GM18867 (cell line): ENCODE data around the gene MRPS11.
"Not testable (repeated sequence)": the region's sequence is repeated elsewhere in the genome, so short reads cannot be mapped to it uniquely, and the experiment has no call there.

Experiments used
- ATAC-seq: cut with Tn5 transposase; IDR thresholded peaks from one replicate; pipeline ENCODE4 v1.9.1; 2021; ENCODE audit warnings: mild to moderate bottlenecking, moderate library complexity; ENCODE audit not compliant: unreplicated experiment

MRPS11 gene

DNA sequence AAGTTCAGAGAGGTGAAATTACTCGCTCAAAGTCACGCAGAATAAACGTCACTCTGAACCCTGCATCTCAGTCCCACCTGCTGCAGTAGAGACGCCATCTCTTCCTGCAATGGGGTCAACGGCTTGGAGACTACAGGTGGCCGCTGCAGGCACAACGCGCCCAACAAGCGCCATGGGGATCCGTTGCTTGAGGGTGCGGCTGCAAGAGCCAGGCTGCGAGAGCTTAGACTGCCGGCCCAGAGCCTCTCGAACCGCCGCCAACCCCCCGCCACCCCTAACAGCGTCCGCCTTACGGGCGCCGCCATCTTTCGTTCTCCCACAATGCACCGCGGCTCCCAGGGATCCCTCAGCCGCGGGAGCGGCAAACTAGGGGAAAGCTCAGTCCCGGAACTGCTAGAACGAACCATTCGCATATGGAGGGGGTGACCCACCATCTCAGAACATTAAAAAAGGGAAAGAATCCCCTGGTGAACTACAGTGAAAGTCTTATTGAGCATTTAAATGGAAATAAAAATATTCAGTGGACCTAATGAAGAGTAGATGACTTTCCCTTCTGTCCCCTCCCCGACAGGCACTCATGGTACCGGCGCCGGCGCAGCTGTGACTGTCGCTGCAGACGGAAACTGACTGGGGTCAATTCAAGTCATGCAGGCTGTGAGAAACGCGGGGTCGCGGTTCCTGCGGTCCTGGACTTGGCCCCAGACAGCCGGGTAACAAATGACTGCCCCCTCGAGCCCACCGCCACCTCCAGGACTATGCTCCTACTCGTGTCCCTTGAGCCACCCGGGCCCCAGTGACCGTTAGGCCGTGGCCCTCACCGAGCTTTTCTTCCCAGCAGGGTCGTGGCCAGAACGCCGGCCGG lies at the start of gene MRPS11, which contains the start of gene MRPL46:
MRPS11 (plus strand) TSS at position 636 of the 862 bp plus-strand sequence; CDS start at position 646, 10 bp downstream.
MRPL46 (minus strand) TSS at position 316 of the 862 bp plus-strand sequence; CDS start at position 305, 11 bp downstream.
- ATAC-seq: peak; percentile 86

DNA sequence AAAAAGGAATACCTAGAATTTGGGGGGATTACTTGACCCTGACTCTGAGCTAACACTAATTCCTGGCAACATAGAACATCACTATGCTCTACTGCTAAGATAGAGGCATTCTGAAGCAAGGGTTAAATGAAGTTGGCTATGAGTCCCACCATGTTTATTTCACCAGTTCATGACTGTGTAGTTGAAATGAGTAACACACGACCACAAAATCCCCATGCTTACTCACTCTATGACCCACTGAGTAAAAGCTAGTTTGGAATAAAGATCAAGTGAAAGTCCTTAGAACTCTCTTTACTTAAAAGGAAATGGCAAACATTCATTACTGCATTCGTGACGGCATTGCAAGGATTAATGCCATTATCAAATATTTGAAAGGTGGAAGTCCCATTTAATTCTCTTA lies 47.7 kb upstream of the MRPS11 start:
- no peak for ATAC-seq

GRCh38 chr15:88423331-88423730 lies 44.2 kb upstream of the MRPS11 start:
- ATAC-seq: no peak

GRCh38 chr15:88426304-88426703 lies 41.2 kb upstream of the MRPS11 start:
- ATAC-seq: no peak

GRCh38 chr15:88428053-88428452 lies 39.5 kb upstream of the MRPS11 start:
- ATAC-seq: no peak

GRCh38 chr15:88428805-88429605 lies 38.5 kb upstream of the MRPS11 start:
- no peak for ATAC-seq

GRCh38 chr15:88430051-88430450 lies 37.5 kb upstream of the MRPS11 start:
- no peak for ATAC-seq

DNA sequence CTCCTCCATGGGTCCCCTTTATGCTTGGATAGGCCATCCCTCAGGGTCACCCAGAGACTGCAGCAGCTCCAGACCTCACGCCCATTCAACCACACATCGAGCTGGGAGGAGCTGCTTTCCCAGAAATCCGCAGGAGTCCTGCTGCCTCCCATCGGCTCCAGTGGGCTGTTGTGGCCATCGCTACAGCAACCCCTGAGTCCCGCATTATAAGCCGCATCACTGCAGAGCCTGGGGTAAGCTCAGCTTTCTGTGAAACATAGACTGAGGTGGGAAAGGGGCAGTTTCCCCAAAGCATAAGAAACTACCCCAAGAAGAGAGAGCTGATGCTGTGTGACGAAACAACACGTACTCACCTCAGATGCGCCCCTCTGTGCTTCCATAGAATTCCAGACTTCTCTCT lies 36.1 kb upstream of the MRPS11 start:
- no peak for ATAC-seq

GRCh38 chr15:88433046-88433685 lies 34.3 kb upstream of the MRPS11 start:
- ATAC-seq: no peak

DNA sequence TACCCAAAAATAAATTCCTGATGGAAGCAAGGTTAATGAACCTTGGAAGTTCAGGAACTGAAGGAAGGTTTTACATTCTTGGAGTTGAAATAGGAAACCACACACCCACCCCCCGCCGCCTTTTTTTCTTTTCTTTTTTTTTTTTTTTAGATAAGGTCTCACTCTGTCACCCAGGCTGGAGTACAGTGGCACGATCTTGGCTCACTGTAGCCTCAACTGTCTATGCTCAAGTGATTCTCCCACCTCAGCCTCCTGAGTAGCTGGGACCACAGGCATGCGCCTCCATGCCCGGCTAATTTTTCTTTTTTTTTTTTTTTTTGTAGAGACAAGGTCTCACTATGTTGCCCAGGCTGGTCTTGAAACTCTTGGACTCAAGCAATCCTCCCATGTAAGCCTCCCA lies 33.4 kb upstream of the MRPS11 start:
- not testable (repeated sequence) for ATAC-seq

DNA sequence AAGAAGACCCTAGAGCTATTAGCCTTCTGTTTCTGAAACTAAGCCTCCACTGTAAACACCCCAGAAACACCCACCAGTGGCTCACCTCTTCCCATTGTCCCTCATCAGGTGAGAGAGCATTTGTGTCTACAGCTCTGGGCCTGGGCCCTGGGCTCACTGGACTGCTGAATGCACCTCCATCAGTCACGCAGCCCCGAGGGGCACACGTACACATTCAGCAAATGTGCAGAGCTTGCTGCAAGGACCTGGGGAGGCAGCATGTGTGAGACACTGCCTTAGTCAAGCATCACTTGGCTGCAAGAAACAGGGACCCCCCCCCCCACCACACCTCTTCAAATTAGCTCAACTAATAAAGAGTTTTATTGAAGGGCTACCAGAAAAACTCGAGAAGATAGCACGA lies 29.3 kb upstream of the MRPS11 start:
- ATAC-seq: no peak

GRCh38 chr15:88440021-88440420 lies 27.5 kb upstream of the MRPS11 start:
- no peak for ATAC-seq

GRCh38 chr15:88441076-88441730 lies 26.3 kb upstream of the MRPS11 start:
- ATAC-seq: no peak

- ATAC-seq: no peak
Observed at GRCh38 chr15:88447206-88447605, 20.3 kb upstream of the MRPS11 start.

DNA sequence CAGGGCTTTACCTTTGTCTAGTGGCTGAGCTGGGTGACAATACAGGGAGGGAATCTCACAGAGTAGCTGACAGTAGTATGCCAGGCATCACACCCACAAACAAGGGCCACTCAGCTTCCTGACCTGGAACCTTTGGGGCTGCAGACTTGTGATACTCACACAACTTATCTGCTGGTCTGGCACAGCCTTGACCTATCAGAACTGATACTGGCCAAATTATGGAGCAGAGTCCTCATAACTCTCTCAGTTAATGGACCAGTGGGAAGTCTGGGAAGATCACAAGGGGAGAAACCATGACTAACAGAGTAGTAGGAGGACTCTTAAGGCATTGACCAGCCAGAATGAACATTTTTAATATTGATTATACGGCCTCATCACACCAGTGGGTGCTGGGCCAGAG lies 19.8 kb upstream of the MRPS11 start:
- ATAC-seq: no peak

DNA sequence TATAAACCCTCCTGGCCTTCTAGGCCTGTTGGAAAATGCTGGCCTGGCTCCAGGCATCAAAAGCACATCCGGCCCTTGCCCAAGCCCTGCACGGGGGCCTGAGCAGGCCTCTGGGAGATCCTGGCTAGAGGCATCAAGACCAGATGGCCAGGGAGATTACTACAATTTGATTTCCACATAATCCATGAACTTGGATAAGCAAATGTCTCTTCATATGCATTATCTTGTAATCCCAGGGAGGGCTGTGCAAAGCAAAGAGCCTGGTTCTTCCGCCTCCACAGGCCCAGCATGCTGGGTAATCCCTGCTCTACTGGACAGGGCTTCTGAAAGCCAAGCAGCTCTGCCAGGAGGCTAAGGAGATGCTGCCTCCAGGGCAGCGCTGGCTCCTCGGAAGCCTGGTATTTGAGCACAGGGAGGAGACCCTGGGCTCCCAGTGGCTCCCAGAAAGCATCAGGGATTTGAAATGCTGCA lies 18.5 kb upstream of the MRPS11 start:
- no peak for ATAC-seq

- ATAC-seq: no peak
Observed at GRCh38 chr15:88449581-88449980, 17.9 kb upstream of the MRPS11 start.

GRCh38 chr15:88450125-88450798 lies 17.2 kb upstream of the MRPS11 start:
- peak; percentile 62 for ATAC-seq

DNA sequence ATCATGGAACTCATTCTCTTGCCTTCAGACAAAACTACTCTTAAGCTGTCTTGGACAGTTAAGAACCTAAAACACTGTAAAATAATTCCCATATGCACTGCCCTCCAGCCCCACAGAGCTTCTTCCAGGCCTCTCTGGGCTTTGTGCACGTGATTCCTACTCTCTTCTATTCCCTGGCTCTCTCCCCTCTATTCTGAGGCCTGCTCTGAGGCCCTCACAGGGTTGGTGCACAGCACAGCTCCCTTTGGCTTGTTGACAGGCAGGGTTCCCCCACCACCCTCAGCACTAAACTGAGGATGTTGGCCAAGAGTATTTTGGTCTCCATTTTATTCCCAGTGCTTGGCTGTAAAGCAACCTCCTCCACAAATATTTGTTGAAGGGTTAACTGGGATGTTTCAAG lies 13.9 kb upstream of the MRPS11 start:
- ATAC-seq: no peak

GRCh38 chr15:88454236-88454635 lies 13.3 kb upstream of the MRPS11 start:
- ATAC-seq: no peak
